SK-N-MC (cell line): ENCODE measurements around the gene BSDC1.

ENCODE experiments used
- DNase-seq: peaks from one replicate; pipeline ENCODE4 v3.0.0-alpha.2; 2011; ENCODE audit warnings: low read depth, low spot score
- H3K27ac ChIP-seq: fragments of 200-600 bp; sonication (generic); 2 replicates; pipeline ENCODE4 v1.5.1; 2016; ENCODE audit warnings: mixed run types
- H3K36me3 ChIP-seq: fragments of 200-600 bp; sonication (generic); 2 replicates; pipeline ENCODE4 v1.6.1; 2017; ENCODE audit warnings: antibody characterized with exemption, low read length, mixed read lengths; ENCODE audit not compliant: insufficient read depth
- H3K4me3 ChIP-seq: fragments of 200-600 bp; sonication (generic); 2 replicates; pipeline ENCODE4 v1.5.1; 2016
- H3K9ac ChIP-seq: fragments of 200-600 bp; sonication (generic); 2 replicates; pipeline ENCODE4 v1.8.0; 2017; ENCODE audit warnings: mixed run types, mixed read lengths; ENCODE audit not compliant: insufficient read length
- H3K9me3 ChIP-seq: fragments of 200-600 bp; sonication (generic); 2 replicates; pipeline ENCODE4 v1.6.1; 2017; ENCODE audit warnings: low read depth, mild to moderate bottlenecking, antibody characterized with exemption, low read length, moderate library complexity, mixed read lengths
- EZH2 ChIP-seq: fragments of 200-600 bp; sonication (generic); IDR thresholded peaks from one replicate; pipeline ENCODE4 v1.6.1; 2017; ENCODE audit warnings: antibody characterized with exemption
- FOXP2 ChIP-seq: optimal IDR thresholded peaks from 2 replicates; pipeline ENCODE3; 2011; ENCODE audit warnings: mild to moderate bottlenecking, moderate library complexity; ENCODE audit not compliant: insufficient read depth; ENCODE audit errors: extremely low read length, control extremely low read depth
- POLR2AphosphoS5 ChIP-seq: IDR thresholded peaks from 2 replicates; pipeline ENCODE4 v1.6.1; 2012; ENCODE audit warnings: mild to moderate bottlenecking, low read depth, low read length, borderline replicate concordance

BSDC1 gene

DNA sequence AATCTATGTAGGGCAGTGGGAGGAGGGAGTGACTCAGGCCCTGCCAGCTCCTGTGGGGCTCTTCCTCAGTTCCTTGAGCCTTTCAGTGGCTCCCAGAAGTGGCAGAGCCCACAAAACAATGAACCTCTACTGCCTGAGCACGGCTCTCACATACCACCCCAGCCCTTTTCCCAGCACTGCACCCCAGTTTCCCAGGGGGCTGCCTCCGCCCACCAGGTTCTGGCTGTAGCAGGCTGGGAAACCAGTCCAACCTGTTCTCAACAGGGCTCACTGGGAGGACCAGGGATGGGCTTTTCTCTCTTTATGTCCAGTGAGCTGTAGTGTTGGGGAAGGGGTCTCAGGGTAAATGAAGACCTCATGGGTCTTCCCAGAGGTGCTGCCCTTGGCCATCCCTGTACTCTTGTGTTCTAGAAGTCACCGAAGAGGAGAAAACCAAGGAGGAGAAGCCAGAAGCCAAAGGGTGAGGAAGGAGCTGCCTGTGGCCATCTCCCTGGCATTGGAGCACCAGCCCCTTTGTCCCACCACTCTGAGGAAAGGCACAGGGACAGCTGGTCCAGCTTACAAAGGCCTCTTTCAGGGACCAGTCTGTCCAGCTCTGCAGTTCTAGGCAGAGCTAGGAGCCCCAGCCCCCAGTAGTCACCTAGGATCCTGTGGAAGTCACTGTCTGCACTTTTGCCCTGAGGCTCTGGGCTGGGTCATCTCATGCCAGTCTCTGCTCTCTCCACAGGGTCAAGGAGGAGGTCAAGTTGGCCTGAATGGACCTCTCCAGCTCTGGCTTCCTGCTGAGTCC is 61.8 kb downstream of the BSDC1 start:
- TF ChIP-seq POLR2AphosphoS5 (no peak; the same call in none of the 2 replicates), EZH2 (no peak), FOXP2 (no peak)
- no peak overlapping the region for H3K9ac ChIP-seq
- no peak for DNase-seq
- no peaks in the 10 kb centered on the region for H3K9me3 ChIP-seq
- peaks cover 74% of the 10 kb centered on the region for H3K36me3 ChIP-seq
- peak overlapping the region; percentile 62 for H3K27ac ChIP-seq
- H3K4me3 ChIP-seq = no peak overlapping the region

DNA sequence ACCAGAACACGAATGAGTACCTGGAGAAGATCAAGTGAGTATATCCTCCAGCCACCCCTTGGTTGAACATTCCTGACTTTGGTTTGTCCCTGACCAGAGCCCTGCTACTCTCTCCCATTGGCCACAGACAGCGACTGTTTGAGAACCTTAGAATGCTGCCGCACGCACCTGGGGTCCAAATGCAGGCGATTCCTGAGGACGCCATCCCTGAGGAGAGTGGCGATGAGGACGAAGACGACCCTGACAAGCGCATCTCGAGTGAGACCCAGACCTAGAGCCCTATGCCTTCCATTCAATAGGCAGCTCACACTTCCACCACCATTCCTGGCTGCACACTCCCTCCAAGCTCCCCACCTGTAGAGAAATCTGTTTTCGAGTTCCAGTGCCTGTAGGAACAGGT is 62.7 kb downstream of the BSDC1 start:
- Histone ChIP-seq H3K36me3 (peaks cover 82% of the 10 kb centered on the region), H3K9me3 (no peaks in the 10 kb centered on the region)

DNA sequence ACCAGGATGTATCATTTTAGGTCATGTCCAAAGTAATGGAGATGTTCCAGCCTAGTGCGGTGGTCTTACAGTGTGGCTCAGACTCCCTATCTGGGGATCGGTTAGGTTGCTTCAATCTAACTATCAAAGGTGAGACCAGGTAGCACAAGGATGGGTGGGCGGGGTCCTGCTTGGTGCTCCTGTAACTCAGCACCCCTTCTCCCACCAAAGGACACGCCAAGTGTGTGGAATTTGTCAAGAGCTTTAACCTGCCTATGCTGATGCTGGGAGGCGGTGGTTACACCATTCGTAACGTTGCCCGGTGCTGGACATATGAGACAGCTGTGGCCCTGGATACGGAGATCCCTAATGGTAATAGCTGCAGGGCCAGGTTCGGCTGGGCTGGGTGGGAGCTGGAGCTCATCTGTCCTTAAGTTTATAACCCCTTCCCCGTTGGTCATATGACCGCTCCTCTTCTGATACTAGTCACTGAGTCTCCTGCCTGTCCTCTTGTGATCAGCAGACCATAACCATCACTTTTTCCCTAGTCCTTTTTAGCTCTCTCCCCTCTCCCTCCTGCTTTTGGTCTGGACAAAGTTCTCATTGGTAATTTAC is 63.6 kb downstream of the BSDC1 start:
- 0 out of 2 replicates have a peak overlapping the region, but pooled peaks have one; percentile 11 for H3K27ac ChIP-seq
- no peak for DNase-seq
- H3K4me3 ChIP-seq = no peak overlapping the region
- H3K9ac ChIP-seq = no peak overlapping the region
- no peaks in the 10 kb centered on the region for H3K9me3 ChIP-seq
- peaks cover 86% of the 10 kb centered on the region for H3K36me3 ChIP-seq
- TF ChIP-seq POLR2AphosphoS5 (no peak), EZH2 (no peak), FOXP2 (no peak)

More for the DNA sequence above, 62.7 kb downstream of the BSDC1 start:
- no peak overlapping the region for H3K4me3 ChIP-seq
- no peak for DNase-seq
- peak overlapping the region; percentile 62; the same call in 1 of the 2 replicates for H3K27ac ChIP-seq
- peak; percentile 45; the same call in 1 of the 2 replicates for TF ChIP-seq POLR2AphosphoS5
- no peak for TF ChIP-seq EZH2
- no peak for TF ChIP-seq FOXP2
- no peak overlapping the region for H3K9ac ChIP-seq

DNA sequence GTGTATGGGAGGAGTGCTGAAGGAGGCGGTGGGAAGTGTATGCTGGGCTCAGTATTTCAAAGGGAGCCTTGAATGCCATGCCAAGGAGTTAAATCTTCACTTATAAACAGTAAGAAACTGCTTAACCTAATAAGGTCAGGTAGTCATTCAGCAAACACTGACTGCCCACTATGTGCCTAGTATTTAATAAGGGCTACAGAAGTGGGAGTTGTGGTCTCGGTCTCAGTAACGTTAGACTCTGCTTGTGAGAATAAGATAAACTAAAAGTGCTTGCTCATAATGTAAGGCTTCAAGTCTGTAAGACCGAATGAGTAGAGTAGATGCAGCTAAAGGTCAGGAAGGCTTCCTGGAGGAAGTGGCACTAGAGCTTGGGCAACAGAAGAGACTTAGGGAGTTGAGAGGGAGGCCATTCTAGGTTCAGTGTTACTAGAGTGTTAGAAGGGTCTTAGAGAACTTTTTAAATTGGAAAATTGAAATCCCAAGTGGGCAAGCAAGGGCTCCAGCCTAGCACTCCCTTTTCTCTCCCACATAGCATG is 64.2 kb downstream of the BSDC1 start:
- DNase-seq = no peak
- TF ChIP-seq EZH2 (no peak), POLR2AphosphoS5 (no peak), FOXP2 (no peak)
- H3K9ac ChIP-seq = no peak overlapping the region
- H3K4me3 ChIP-seq = no peak overlapping the region
- H3K27ac ChIP-seq = no peak overlapping the region
- H3K36me3 ChIP-seq = peaks cover 91% of the 10 kb centered on the region
- no peaks in the 10 kb centered on the region for H3K9me3 ChIP-seq

DNA sequence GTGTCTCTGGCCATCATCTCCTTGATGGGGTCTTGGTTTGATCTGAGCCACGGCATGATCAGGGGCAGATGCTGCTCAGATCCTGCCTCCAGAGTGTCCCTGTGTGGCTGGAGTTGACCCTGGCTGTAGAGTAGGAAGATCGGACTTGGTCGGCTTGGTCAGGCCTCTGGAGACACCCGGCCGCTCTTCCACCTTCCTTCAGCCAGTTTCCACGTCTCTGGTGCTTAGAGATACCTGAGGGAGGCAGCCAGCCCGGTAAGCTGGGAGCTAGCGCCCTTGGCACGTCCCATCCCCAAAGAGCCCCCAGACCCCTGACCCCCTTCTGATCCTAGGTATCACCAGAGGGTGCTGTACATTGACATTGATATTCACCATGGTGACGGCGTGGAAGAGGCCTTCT is 67.0 kb downstream of the BSDC1 start:
- peaks cover 76% of the 10 kb centered on the region for H3K36me3 ChIP-seq
- no peaks in the 10 kb centered on the region for H3K9me3 ChIP-seq
- TF ChIP-seq EZH2 = no peak
- no peak for DNase-seq
- H3K9ac ChIP-seq = no peak overlapping the region
- no peak overlapping the region for H3K4me3 ChIP-seq
- H3K27ac ChIP-seq = no peak overlapping the region

DNA sequence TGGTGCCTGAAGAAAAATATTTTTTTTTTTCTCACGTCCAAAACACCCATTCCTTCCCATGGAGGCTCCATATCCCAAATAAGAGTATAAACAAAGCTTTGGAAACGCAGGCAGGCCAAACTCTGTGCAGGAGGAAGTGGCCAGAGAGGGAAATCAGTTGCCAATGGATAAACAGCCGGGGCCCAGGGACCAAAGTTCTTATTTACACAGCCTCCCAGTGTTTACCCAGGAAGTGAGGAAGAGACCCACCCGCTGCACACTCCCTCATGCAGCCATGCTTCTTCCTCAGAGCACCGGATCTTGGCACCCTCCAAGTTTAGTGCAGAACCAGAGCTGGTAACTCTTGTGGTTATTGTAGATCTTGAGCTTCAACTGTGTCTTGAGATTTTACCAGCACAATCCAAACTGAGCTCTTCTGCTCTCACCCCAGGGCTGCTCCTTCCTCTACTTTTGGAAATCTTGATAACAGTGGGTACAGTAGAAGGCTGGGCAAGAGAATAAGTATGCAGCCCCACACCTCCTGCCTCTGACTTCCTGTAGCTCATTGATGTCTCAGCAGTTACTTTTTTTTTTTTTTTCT is 72.4 kb downstream of the BSDC1 start:
- DNase-seq = no peak
- TF ChIP-seq FOXP2 (no peak), EZH2 (no peak), POLR2AphosphoS5 (no peak)
- Histone ChIP-seq H3K9ac (no peak overlapping the region), H3K27ac (no peak overlapping the region), H3K4me3 (no peak overlapping the region), H3K36me3 (peaks cover 55% of the 10 kb centered on the region), H3K9me3 (no peaks in the 10 kb centered on the region)

DNA sequence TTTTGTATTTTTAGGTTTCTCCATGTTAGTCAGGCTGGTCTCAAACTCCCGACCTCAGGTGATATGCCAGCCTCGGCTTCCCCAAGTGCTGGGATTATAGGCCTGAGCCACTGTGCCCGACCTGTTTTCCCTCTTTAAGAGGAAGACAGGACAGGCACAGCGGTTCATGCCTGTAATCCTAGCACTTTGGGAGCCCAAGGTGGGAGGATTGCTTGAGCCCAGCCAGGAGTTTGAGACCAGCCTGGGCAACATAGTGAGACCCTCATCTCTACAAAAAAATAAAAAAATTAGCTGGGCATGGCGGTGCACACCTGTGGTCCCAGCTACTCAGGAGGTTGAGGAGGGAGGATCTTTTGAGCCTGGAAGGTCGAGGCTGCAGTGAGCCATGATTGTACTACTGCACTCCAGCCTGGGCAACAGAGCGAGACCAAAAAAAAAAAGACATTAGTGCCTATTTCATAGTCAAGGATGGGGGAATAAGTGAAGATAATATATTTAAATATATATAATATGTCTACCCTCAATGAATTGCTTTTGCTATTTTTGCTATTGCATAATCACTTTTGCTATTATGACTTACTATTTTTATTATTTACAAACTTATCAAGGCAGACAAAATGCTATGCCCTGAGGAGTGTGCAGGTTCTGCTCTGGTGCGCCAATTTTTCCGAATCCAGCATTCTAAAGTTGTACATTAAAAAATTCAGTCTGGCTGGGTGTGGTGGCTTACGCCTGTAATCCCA is 75.9 kb downstream of the BSDC1 start:
- no peak overlapping the region for H3K9ac ChIP-seq
- H3K9me3 ChIP-seq = no peaks in the 10 kb centered on the region
- peaks cover 47% of the 10 kb centered on the region for H3K36me3 ChIP-seq
- no peak for DNase-seq
- H3K27ac ChIP-seq = no peak overlapping the region
- TF ChIP-seq FOXP2 (no peak), POLR2AphosphoS5 (no peak), EZH2 (no peak)
- no peak overlapping the region for H3K4me3 ChIP-seq

DNA sequence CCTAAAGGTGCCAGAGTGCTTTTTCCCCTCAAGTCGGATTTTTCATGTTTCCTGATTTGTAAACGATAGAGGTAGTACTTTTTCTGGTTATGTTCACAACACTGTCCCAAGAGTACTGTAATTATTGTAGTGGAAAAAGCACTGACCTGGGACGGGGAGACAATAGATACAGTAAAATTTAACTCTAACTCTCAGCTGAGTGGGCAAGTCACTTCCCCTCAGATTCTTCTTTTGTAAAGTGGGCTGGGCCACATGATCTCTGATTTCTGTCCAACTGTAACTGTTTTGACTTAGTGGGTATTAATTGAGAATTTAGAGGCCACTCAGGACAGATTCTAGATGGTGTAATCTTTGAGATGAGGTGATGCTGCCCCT is 77.4 kb downstream of the BSDC1 start:
- H3K4me3 ChIP-seq = no peak overlapping the region
- DNase-seq = no peak
- no peak overlapping the region for H3K9ac ChIP-seq
- H3K27ac ChIP-seq = no peak overlapping the region
- TF ChIP-seq EZH2 = no peak
- no peak for TF ChIP-seq POLR2AphosphoS5
- no peak for TF ChIP-seq FOXP2
- no peaks in the 10 kb centered on the region for H3K9me3 ChIP-seq
- peaks cover 46% of the 10 kb centered on the region for H3K36me3 ChIP-seq
